ENCODE data around the gene ZNF337.
"Not testable (repeated sequence)": the region's sequence is repeated elsewhere in the genome, so short reads cannot be mapped to it uniquely, and the experiment has no call there.

ZNF337 gene

GRCh38 chr20:25707695-25708094 lies 11.0 kb upstream of the ZNF337 start:
- no peak overlapping the region for H3K4me3 ChIP-seq (replicated peaks; ENCODE audit: low read depth, low read length)
- no peak for TF ChIP-seq CTCF (IDR thresholded peaks at IDR 0.05; ENCODE audit: low read depth, low read length, missing control alignments)
- DNase-seq (ENCODE audit: extremely low read depth, low read depth), result no peak

GRCh38 chr20:25706793-25707192 lies 10.1 kb upstream of the ZNF337 start:
- no peak overlapping the region for H3K4me3 ChIP-seq (replicated peaks; ENCODE audit: low read depth, low read length)
- DNase-seq (ENCODE audit: extremely low read depth, low read depth), result no peak
- no peak for TF ChIP-seq CTCF (IDR thresholded peaks at IDR 0.05; ENCODE audit: low read depth, low read length, missing control alignments)

- no peak for TF ChIP-seq CTCF (IDR thresholded peaks at IDR 0.05; ENCODE audit: low read depth, low read length, missing control alignments)
- no peak for DNase-seq (ENCODE audit: extremely low read depth, low read depth)
- H3K4me3 ChIP-seq (replicated peaks; ENCODE audit: low read depth, low read length), result no peak overlapping the region
Observed at GRCh38 chr20:25705830-25706351, 9.2 kb upstream of the ZNF337 start.

- DNase-seq (ENCODE audit: extremely low read depth, low read depth); H3K4me3 ChIP-seq (replicated peaks; ENCODE audit: low read depth, low read length): not testable (repeated sequence)
Observed at GRCh38 chr20:25704303-25704702, 7.7 kb upstream of the ZNF337 start.

- not testable (repeated sequence) for DNase-seq (ENCODE audit: extremely low read depth, low read depth); H3K4me3 ChIP-seq (replicated peaks; ENCODE audit: low read depth, low read length)
Observed at GRCh38 chr20:25700835-25701234, 4.2 kb upstream of the ZNF337 start.

- H3K4me3 ChIP-seq (replicated peaks; ENCODE audit: low read depth, low read length), result no peak overlapping the region
- TF ChIP-seq CTCF (IDR thresholded peaks at IDR 0.05; ENCODE audit: low read depth, low read length, missing control alignments), result no peak
- DNase-seq (ENCODE audit: extremely low read depth, low read depth), result no peak
Observed at GRCh38 chr20:25699914-25700313, 3.3 kb upstream of the ZNF337 start.

GRCh38 chr20:25697132-25697446 lies 436 bp upstream of the ZNF337 start:
- peak overlapping the region; percentile 85 for H3K4me3 ChIP-seq (replicated peaks; ENCODE audit: low read depth, low read length)
- DNase-seq (ENCODE audit: extremely low read depth, low read depth), result no peak
- TF ChIP-seq CTCF (IDR thresholded peaks at IDR 0.05; ENCODE audit: low read depth, low read length, missing control alignments), result no peak

- no peak for TF ChIP-seq CTCF (IDR thresholded peaks at IDR 0.05; ENCODE audit: low read depth, low read length, missing control alignments)
- DNase-seq (ENCODE audit: extremely low read depth, low read depth), result no peak
Observed at GRCh38 chr20:25695532-25696370, 902 bp downstream of the ZNF337 start.

More at GRCh38 chr20:25695532-25696370, 902 bp downstream of the ZNF337 start:
- H3K4me3 ChIP-seq (replicated peaks; ENCODE audit: low read depth, low read length), result peak overlapping the region; percentile 85

Data from HFF-Myc (cell line).